Activated CD8-positive, alpha-beta memory T cell treated with anti-CD3 and anti-CD28 coated beads, Interleukin-2, amount 10 ng/mL, durations not matched to agents 7 days and 5 days (primary cell): Measurements from ENCODE around the gene RAVER2. TPM values are rescaled to one million over a fixed set of nuclear protein-coding genes. Genes with fewer than 3 reads are reported as not detected.
"Not testable (repeated sequence)": the region's sequence is repeated elsewhere in the genome, so short reads cannot be mapped to it uniquely, and the experiment has no call there.

Experiments
- ATAC-seq: fragments of 150-1000 bp; cut with Tn5 transposase; one replicate; pipeline ENCODE4 v1.10.0; 2021; ENCODE audit warnings: moderate library complexity
- CTCF ChIA-PET: fragments of 350-600 bp; sonication (Branson Sonifier 250); formaldehyde crosslinking; loops from one replicate; lab custom pipeline; 2021; ENCODE audit warnings: antibody characterized with exemption; lab: Charles Lee
- DNase-seq: peaks from one replicate; pipeline ENCODE4 v3.0.0-alpha.2; 2020
- H3K27ac Mint-ChIP-seq: one replicate; pipeline ENCODE4 v1.8.0; 2021; ENCODE audit warnings: mild to moderate bottlenecking, mixed read lengths
- H3K27me3 Mint-ChIP-seq: one replicate; pipeline ENCODE4 v1.8.0; 2021; ENCODE audit warnings: mixed read lengths
- H3K36me3 Mint-ChIP-seq: one replicate; pipeline ENCODE4 v1.8.0; 2021; ENCODE audit warnings: mild to moderate bottlenecking, mixed read lengths
- H3K4me1 Mint-ChIP-seq: one replicate; pipeline ENCODE4 v1.8.0; 2021; ENCODE audit warnings: mixed read lengths
- H3K4me3 Mint-ChIP-seq: one replicate; pipeline ENCODE4 v1.8.0; 2021; ENCODE audit warnings: mild to moderate bottlenecking, moderate library complexity, mixed read lengths
- H3K9me3 Mint-ChIP-seq: one replicate; pipeline ENCODE4 v1.8.0; 2022; ENCODE audit warnings: low read depth, mixed read lengths
- total RNA-seq, 2 experiments: library from RNA; stranded (reverse); gene quantifications; one replicate each; pipeline ENCODE4 v1.2.3, GENCODE V29; 2021

RAVER2 gene
- total RNA-seq, 2 experiments from 2014 or later: 5.7 to 8.8 TPM

GRCh38 chr1:64755361-64755760 is 10.5 kb downstream of the RAVER2 start:
- CTCF ChIA-PET: no interaction called here
- Mint-ChIP-seq H3K27me3 (no peaks in the 10 kb centered on the region), H3K4me3 (no peak overlapping the region), H3K9me3 (peaks cover 2% of the 10 kb centered on the region), H3K4me1 (no peaks in the 10 kb centered on the region), H3K36me3 (peaks cover 7% of the 10 kb centered on the region), H3K27ac (no peak overlapping the region)
- DNase-seq: no peak
- no peak for ATAC-seq

DNA sequence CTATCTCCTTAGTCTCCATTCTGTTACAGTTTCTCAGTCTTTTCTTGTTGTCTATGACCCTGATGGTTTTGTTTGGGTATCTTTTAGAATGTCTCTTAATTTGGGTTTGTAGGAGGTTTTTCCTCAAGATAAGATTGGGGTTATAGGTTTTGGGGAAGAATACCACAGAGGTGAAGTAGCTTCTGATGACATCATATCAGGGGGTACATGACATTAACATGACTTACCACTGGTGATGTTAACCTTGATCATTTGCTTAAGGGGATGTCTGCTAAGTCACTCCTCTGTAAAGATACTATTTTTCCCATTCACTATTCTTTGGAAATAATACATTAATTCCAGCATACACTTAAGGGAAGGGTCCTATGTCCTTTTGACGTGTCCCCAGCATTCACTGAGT is 11.9 kb downstream of the RAVER2 start:
- Mint-ChIP-seq H3K27ac (no peak overlapping the region), H3K9me3 (peaks cover 2% of the 10 kb centered on the region), H3K27me3 (no peaks in the 10 kb centered on the region), H3K36me3 (peaks cover 7% of the 10 kb centered on the region), H3K4me3 (no peak overlapping the region), H3K4me1 (no peaks in the 10 kb centered on the region)
- DNase-seq (no peak), ATAC-seq (no peak)
- CTCF ChIA-PET: no interaction called here

GRCh38 chr1:64757213-64757612 is 12.3 kb downstream of the RAVER2 start:
- H3K4me1 Mint-ChIP-seq: no peaks in the 10 kb centered on the region
- CTCF ChIA-PET: no interaction called here
- H3K4me3 Mint-ChIP-seq: no peak overlapping the region
- H3K27ac Mint-ChIP-seq: no peak overlapping the region
- H3K36me3 Mint-ChIP-seq: peaks cover 7% of the 10 kb centered on the region
- no peak for ATAC-seq
- no peaks in the 10 kb centered on the region for H3K27me3 Mint-ChIP-seq
- H3K9me3 Mint-ChIP-seq: peaks cover 2% of the 10 kb centered on the region
- no peak for DNase-seq

GRCh38 chr1:64758233-64758632 is 13.4 kb downstream of the RAVER2 start:
- DNase-seq (no peak), ATAC-seq (no peak)
- no peak overlapping the region for H3K27ac Mint-ChIP-seq
- H3K27me3 Mint-ChIP-seq: no peaks in the 10 kb centered on the region
- H3K9me3 Mint-ChIP-seq: peaks cover 2% of the 10 kb centered on the region
- CTCF ChIA-PET: no interaction called here
- no peaks in the 10 kb centered on the region for H3K4me1 Mint-ChIP-seq
- no peak overlapping the region for H3K4me3 Mint-ChIP-seq
- peaks cover 5% of the 10 kb centered on the region for H3K36me3 Mint-ChIP-seq

- H3K9me3 Mint-ChIP-seq: peaks cover 2% of the 10 kb centered on the region
- no peaks in the 10 kb centered on the region for H3K27me3 Mint-ChIP-seq
- no peak for DNase-seq
- H3K4me3 Mint-ChIP-seq: no peak overlapping the region
- no peaks in the 10 kb centered on the region for H3K4me1 Mint-ChIP-seq
- ATAC-seq: no peak
- peaks cover 4% of the 10 kb centered on the region for H3K36me3 Mint-ChIP-seq
- CTCF ChIA-PET: no interaction called here
- no peak overlapping the region for H3K27ac Mint-ChIP-seq
These were observed 15.1 kb downstream of the RAVER2 start for GRCh38 chr1:64759968-64760367.

- Mint-ChIP-seq H3K9me3 (no peaks in the 10 kb centered on the region), H3K4me1 (no peaks in the 10 kb centered on the region), H3K36me3 (peaks cover 9% of the 10 kb centered on the region), H3K27ac (no peak overlapping the region), H3K4me3 (no peak overlapping the region), H3K27me3 (no peaks in the 10 kb centered on the region)
- CTCF ChIA-PET: no interaction called here
- no peak for DNase-seq
- ATAC-seq: no peak
These were observed 20.1 kb downstream of the RAVER2 start for GRCh38 chr1:64765012-64765411.

- ATAC-seq: no peak
These were observed 21.0 kb downstream of the RAVER2 start for GRCh38 chr1:64765826-64766225.

DNA sequence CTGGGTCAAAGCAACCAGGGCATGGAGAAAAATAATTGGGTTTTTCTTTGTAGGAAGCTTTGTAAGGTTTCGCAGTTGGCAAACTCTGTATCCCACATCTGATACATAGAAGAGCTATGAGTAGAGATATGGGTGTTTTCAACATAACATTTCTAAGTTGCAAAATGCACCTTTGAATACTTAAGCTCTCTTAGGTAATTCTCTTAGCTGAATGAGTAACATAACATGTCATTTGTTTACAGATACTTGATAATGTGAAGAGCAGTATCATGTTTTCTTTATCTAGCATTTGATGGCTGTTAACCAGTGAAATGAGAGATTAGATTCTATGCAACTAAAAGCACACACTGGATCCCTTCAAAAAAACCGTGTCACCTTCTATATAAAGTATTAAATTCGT is 21.6 kb downstream of the RAVER2 start:
- H3K27me3 Mint-ChIP-seq: no peaks in the 10 kb centered on the region
- H3K36me3 Mint-ChIP-seq: peaks cover 21% of the 10 kb centered on the region
- DNase-seq (no peak), ATAC-seq (no peak)
- CTCF ChIA-PET: interaction anchor here (0.6 to 1.5 kb wide), 3 partner anchors 9 to 39 kb away, joined by 3 to 4 read pairs (median 3); no protein-coding TSS in a partner anchor
- H3K4me3 Mint-ChIP-seq: no peak overlapping the region
- H3K4me1 Mint-ChIP-seq: no peaks in the 10 kb centered on the region
- peaks cover 8% of the 10 kb centered on the region for H3K9me3 Mint-ChIP-seq
- H3K27ac Mint-ChIP-seq: no peak overlapping the region

More at GRCh38 chr1:64765826-64766225, 21.0 kb downstream of the RAVER2 start:
- CTCF ChIA-PET: interaction anchor here (0.9 to 1.5 kb wide), 2 partner anchors 29 to 39 kb away, joined by 3 to 4 read pairs; no protein-coding TSS in a partner anchor
- Mint-ChIP-seq H3K27me3 (no peaks in the 10 kb centered on the region), H3K9me3 (peaks cover 4% of the 10 kb centered on the region), H3K4me3 (no peak overlapping the region), H3K27ac (no peak overlapping the region), H3K4me1 (no peaks in the 10 kb centered on the region), H3K36me3 (peaks cover 17% of the 10 kb centered on the region)
- DNase-seq: no peak

DNA sequence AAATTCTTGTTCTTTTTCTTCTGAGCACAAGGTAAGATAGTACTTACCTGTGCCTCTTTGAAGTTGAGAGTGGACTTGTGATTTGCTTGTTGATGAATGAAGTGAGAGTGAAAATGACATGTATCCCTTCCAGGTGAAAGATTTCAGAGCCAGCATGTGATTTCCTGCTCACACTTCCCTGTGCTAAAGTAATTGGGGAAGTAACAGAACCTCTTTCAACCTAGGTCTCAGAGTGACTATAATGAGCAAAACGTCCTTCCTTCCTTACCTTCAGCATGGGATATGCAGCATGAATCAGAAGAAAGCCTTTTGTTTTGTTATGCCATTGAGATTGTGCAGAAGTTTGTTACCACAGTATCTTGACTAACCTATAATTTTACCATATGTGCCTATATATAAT is 24.6 kb downstream of the RAVER2 start:
- CTCF ChIA-PET: no interaction called here
- Mint-ChIP-seq H3K27ac (no peak overlapping the region), H3K27me3 (no peaks in the 10 kb centered on the region), H3K4me1 (no peaks in the 10 kb centered on the region), H3K4me3 (no peak overlapping the region), H3K9me3 (peaks cover 8% of the 10 kb centered on the region), H3K36me3 (peaks cover 29% of the 10 kb centered on the region)
- no peak for DNase-seq
- ATAC-seq: no peak

DNA sequence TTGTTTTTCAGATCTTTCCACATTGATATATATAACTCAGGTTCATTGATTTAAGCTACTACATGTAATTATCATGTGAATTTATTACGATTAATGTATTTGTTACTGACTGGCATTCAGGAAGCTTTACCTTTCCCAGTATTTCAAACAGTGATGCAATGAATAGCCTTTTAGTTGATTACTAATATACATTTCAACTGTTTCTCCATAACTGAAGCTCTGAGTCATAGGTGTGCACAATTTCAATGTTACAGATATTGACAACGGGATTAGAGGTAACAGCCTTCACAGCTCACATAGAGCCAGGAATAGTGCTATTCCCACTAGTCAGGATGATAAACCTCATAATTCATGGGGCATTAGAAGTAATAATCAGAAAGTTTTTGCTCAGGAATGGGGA is 25.1 kb downstream of the RAVER2 start:
- no peak overlapping the region for H3K27ac Mint-ChIP-seq
- no peaks in the 10 kb centered on the region for H3K27me3 Mint-ChIP-seq
- no peak for ATAC-seq
- DNase-seq: no peak
- H3K9me3 Mint-ChIP-seq: peaks cover 8% of the 10 kb centered on the region
- H3K36me3 Mint-ChIP-seq: peaks cover 31% of the 10 kb centered on the region
- CTCF ChIA-PET: no interaction called here
- no peaks in the 10 kb centered on the region for H3K4me1 Mint-ChIP-seq
- no peak overlapping the region for H3K4me3 Mint-ChIP-seq

DNA sequence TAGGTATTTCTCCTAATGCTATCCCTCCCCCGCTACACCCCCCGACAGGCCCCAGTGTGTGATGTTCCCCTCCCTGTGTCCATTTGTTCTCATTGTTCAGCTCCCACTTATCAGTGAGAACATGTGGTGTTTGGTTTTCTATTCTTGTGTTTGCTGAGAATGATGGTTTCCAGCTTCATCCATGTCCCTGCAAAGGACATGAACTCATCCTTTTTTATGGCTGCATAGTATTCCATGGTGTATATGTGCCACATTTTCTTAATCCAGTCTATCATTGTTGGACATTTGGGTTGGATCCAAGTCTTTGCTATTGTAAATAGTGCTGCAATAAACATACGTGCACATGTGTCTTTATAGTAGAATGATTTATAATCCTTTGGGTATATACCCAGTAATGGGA is 28.4 kb downstream of the RAVER2 start:
- H3K4me1 Mint-ChIP-seq, H3K4me3 Mint-ChIP-seq, ATAC-seq, DNase-seq, H3K9me3 Mint-ChIP-seq, H3K27ac Mint-ChIP-seq, H3K27me3 Mint-ChIP-seq: not testable (repeated sequence)
- CTCF ChIA-PET: interaction anchor here (1.0 to 1.6 kb wide), 2 partner anchors 27 to 34 kb away, joined by 3 to 5 read pairs; no protein-coding TSS in a partner anchor
- peaks cover 32% of the 10 kb centered on the region for H3K36me3 Mint-ChIP-seq

DNA sequence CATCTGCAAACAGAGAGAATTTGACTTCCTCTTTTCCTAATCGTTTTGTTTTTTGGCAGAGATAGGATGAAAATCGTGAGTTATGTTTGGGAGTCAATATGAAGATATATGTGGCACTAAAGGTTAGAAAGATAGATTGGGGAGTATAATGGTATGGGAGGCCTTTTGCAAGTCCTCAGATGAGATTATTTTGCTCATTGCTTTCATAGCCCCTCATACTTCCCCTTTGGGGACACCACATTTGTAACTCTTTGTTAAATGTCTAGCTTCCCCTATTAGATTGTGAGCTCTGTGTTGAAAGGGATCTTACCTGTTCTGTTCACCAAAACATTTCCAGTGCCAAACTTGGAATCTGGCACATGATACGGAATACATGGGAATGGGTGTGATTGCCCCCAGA is 30.2 kb downstream of the RAVER2 start:
- Mint-ChIP-seq H3K4me1 (no peaks in the 10 kb centered on the region), H3K4me3 (no peak overlapping the region), H3K27ac (no peak overlapping the region), H3K27me3 (no peaks in the 10 kb centered on the region), H3K36me3 (peaks cover 24% of the 10 kb centered on the region), H3K9me3 (peaks cover 8% of the 10 kb centered on the region)
- ATAC-seq (no peak), DNase-seq (no peak)
- CTCF ChIA-PET: interaction anchor here (0.7 kb wide), 1 partner anchor 9 kb away, joined by 3 read pairs; no protein-coding TSS in a partner anchor

DNA sequence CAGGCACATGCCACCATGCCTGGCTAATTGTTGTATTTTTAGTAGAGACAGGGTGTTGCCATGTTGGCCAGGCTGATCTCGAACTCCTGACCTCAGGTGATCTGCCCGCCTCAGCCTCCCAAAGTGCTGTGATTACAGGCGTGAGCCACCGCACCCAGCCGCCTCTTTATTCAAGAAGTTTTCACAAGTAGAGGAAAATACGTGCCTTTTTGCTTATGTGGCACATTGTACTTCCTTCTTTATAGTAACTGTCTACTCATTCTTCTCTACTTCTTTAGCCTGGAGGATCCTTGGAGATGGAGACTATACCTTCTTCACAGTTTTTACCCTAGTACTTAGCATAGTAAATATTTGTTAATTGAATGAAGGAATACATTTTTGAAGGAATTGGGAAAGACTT is 37.2 kb downstream of the RAVER2 start:
- ATAC-seq, H3K4me3 Mint-ChIP-seq, H3K27ac Mint-ChIP-seq, H3K4me1 Mint-ChIP-seq, H3K9me3 Mint-ChIP-seq, H3K27me3 Mint-ChIP-seq, DNase-seq, CTCF ChIA-PET: not testable (repeated sequence)
- H3K36me3 Mint-ChIP-seq: peaks cover 23% of the 10 kb centered on the region

DNA sequence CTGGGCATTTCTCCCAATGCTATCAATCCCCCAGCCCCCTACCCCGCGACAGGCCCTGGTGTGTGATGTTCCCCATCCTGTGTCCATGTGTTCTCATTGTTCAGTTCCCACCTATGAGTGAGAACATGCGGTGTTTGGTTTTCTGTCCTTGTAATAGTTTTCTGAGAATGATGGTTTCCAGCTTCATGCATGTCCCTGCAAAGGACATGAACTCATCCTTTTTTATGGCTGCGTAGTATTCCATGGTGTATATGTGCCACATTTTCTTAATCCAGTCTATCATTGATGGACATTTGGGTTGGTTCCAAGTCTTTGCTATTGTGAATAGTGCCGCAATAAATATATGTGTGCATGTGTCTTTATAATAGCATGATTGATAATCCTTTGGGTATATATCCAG is 38.0 kb downstream of the RAVER2 start:
- peaks cover 23% of the 10 kb centered on the region for H3K36me3 Mint-ChIP-seq
- H3K27me3 Mint-ChIP-seq, H3K9me3 Mint-ChIP-seq, H3K4me3 Mint-ChIP-seq, ATAC-seq, H3K4me1 Mint-ChIP-seq, H3K27ac Mint-ChIP-seq, CTCF ChIA-PET, DNase-seq: not testable (repeated sequence)
